GM19035 (cell line): ENCODE data around the gene RAB6B.

Experiments used
- ATAC-seq: cut with Tn5 transposase; IDR thresholded peaks from one replicate; pipeline ENCODE4 v1.9.1; 2021; ENCODE audit not compliant: unreplicated experiment

The RAB6B gene

GRCh38 chr3:133895208-133896001, at the start of gene RAB6B:
TSS of gene RAB6B (minus strand) at chr3:133895882. CDS start at chr3:133895466, 416 bp downstream.
- no peak for ATAC-seq

DNA sequence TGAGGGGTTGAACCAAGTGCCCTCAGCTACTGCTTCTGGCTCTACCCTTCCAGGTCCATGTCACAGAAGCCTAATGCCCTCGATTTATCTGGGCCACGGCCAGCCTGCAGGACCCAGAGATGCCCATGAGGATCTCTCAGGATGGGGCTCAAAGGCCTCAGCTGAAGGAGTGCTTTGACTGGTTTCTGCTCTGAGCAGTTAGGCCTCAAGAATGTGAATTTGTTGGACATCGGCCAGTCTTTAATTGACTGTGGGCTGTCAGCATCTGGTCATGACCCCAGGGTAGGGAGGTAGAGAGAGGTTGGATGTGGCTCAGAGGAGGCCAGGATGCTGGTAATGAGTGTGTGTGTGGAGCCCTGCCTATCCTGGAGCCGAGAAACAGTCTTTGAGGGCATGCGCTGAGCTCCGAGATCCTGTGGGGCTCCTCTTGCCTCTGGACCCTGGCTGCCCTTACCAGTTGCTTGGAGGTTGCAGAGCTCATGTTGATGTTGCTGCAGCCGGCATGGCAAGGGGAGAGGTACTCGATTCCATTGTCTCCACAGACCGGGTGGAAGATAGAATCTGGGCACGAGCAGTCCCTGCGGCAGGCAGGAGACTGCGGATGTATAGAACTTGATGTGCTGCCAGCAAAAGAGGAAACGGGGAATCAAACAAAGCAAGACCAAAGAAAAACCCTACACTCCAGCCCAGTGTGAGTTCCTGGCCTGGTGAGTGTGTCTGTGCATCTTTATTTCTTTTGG, 49.1 kb upstream of the RAB6B start:
- no peak for ATAC-seq

DNA sequence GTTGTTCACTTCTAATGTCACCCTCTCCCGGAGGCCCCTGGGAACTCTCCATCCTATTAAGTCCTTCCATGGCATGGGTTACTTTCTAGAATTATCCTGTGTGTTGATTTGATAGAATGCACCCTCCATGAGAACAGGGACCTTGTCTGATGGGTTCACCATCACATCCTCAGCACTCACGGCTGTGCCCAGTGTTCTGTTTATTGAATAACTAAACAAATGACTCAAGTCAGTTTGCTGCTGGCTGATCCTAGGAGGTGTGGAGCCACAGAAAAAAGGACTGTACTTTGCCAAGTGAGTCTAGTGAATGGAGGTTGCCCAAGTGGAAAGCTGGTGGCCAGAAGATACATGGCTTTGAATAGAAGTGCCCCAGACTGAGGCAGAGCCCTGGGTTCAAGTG, 48.5 kb upstream of the RAB6B start:
- ATAC-seq = no peak

- ATAC-seq = no peak
Observed at GRCh38 chr3:133943639-133944141, 48.0 kb upstream of the RAB6B start.

- ATAC-seq = no peak
Observed at GRCh38 chr3:133943031-133943535, 47.4 kb upstream of the RAB6B start.

- no peak for ATAC-seq
Observed at GRCh38 chr3:133941415-133941821, 45.7 kb upstream of the RAB6B start.

GRCh38 chr3:133940536-133940935, 44.9 kb upstream of the RAB6B start:
- no peak for ATAC-seq

DNA sequence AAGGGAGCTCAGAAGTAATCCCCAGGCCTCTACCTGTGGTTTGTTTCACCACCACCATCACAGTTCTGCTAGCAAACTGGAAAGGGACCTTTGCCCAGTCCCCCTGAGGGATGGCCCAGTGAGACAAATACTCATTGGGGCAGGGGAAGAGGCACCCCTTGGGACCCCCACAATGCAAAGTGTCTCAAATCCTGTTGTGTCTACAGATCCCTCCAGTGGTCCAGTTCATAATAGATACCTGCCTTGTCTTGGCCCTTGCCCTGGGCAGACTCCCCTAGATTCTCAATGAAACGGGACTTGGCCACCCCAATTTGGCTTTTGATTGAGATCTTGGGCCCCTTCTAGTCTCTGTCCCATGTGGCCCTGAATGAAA, 43.8 kb upstream of the RAB6B start:
- ATAC-seq = no peak

- ATAC-seq = no peak
Observed at GRCh38 chr3:133938770-133939462, 43.2 kb upstream of the RAB6B start.

DNA sequence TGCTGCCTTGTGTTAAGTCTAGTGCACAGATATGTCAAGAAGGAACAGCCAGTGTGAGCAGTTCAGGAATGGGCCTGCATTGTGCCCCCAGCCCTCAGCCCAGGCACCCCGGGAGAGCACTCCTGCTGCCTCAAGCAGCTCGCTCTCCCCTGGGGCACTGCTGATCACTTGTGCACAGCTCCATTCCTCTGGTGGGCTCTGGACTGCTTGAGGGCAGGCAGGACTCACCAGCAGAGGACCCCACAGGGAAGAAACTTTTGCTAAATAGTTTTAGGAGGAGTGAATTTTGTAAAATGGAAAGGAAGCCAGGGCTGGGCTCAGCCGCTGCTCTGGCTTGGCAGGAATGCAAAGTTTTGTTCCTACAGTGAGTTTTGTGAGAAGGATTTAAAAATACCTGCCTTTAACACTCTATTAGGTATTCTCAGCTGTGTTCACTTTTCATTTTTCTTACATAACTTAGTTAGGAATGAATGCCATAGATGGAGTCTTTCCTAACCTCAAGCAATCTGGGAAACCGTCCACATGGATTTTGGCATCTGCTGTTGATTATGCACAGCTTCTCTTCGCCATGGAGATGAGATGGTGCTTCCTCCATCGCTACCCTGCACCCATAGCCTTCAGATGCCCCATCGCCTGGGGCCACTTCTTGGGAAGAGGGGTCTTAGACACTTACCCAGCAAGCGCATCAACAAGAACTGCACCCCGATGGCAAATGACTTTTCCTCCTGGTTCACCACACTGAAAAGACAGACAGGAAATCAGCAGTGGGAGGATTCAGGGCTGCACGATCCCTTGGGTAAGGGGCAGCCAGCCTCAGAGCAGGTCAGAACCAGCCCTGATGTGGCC, 42.3 kb upstream of the RAB6B start:
- no peak for ATAC-seq

- ATAC-seq = no peak
Observed at GRCh38 chr3:133937061-133937686, 41.5 kb upstream of the RAB6B start.

- ATAC-seq = no peak
Observed at GRCh38 chr3:133935843-133936769, 40.4 kb upstream of the RAB6B start.

- ATAC-seq = no peak
Observed at GRCh38 chr3:133934996-133935842, 39.5 kb upstream of the RAB6B start.

GRCh38 chr3:133934073-133934970, 38.6 kb upstream of the RAB6B start:
- no peak for ATAC-seq

- no peak for ATAC-seq
Observed at GRCh38 chr3:133933097-133934024, 37.7 kb upstream of the RAB6B start.

- ATAC-seq = no peak
Observed at GRCh38 chr3:133932009-133932408, 36.3 kb upstream of the RAB6B start.
